Mesenchymal stem cell (in vitro differentiated cells and primary cell): ENCODE results near the gene SPANXB1.
"Not testable (repeated sequence)": the region's sequence is repeated elsewhere in the genome, so short reads cannot be mapped to it uniquely, and the experiment has no call there.

Source experiments
- DNase-seq: peaks from one replicate; pipeline ENCODE4 v3.0.0-alpha.2; 2013
- H2AFZ ChIP-seq: one replicate; pipeline ENCODE4 v1.6.1; 2013; ENCODE audit warnings: low read depth, mild to moderate bottlenecking, control low read depth, inconsistent platforms, low read length, moderate library complexity
- H2AK5ac ChIP-seq: 2 replicates; pipeline ENCODE4 v1.6.1; 2013; ENCODE audit warnings: low read length, moderate library complexity, mild to moderate bottlenecking, inconsistent platforms; ENCODE audit not compliant: severe bottlenecking
- H2BK120ac ChIP-seq: one replicate; pipeline ENCODE4 v1.6.1; 2013; ENCODE audit warnings: low read depth, mild to moderate bottlenecking, inconsistent platforms, low read length, moderate library complexity
- H2BK12ac ChIP-seq, 2 experiments: one replicate each; pipeline ENCODE4 v1.6.1; 2013; ENCODE audit warnings: inconsistent platforms in 2 of 2, low read length in 2 of 2, mild to moderate bottlenecking in 2 of 2, moderate library complexity in 2 of 2, control low read depth in 1 of 2
- H2BK15ac ChIP-seq: one replicate; pipeline ENCODE4 v1.6.1; 2013; ENCODE audit warnings: mild to moderate bottlenecking, low read depth, inconsistent platforms; ENCODE audit not compliant: poor library complexity, severe bottlenecking
- H2BK5ac ChIP-seq: 2 replicates; pipeline ENCODE4 v1.6.1; 2013; ENCODE audit warnings: low read depth, mild to moderate bottlenecking, low read length, control low read depth, inconsistent platforms; ENCODE audit not compliant: poor library complexity, severe bottlenecking
- H3K14ac ChIP-seq, 2 experiments: one replicate each; pipeline ENCODE4 v1.6.1; 2013; ENCODE audit warnings: inconsistent platforms in 2 of 2, low read length in 2 of 2, control low read depth in 1 of 2, mild to moderate bottlenecking in 1 of 2, moderate library complexity in 1 of 2
- H3K18ac ChIP-seq, 2 experiments: one replicate each; pipeline ENCODE4 v1.6.1; 2013; ENCODE audit warnings: inconsistent platforms in 2 of 2, low read length in 2 of 2, control low read depth in 1 of 2, low read depth in 1 of 2, mild to moderate bottlenecking in 1 of 2
- H3K23ac ChIP-seq, 2 experiments: one replicate each; pipeline ENCODE4 v1.6.1; 2013; ENCODE audit warnings: inconsistent platforms in 2 of 2, low read length in 2 of 2, mild to moderate bottlenecking in 2 of 2, moderate library complexity in 2 of 2, control low read depth in 1 of 2
- H3K27ac ChIP-seq: 2 replicates; pipeline ENCODE4 v1.5.1; 2013; ENCODE audit warnings: mild to moderate bottlenecking, moderate library complexity, low read length, control low read depth, inconsistent platforms; ENCODE audit not compliant: poor library complexity, severe bottlenecking
- H3K27me3 ChIP-seq, 2 experiments: 2 replicates each; pipeline versions ENCODE4 v1.6.1 to v1.7.0; 2013; ENCODE audit warnings: low read length in 2 of 2, mild to moderate bottlenecking in 2 of 2, moderate library complexity in 2 of 2, control low read depth in 1 of 2, inconsistent platforms in 1 of 2; ENCODE audit not compliant: control insufficient read depth in 1 of 2, insufficient read depth in 1 of 2
- H3K36me3 ChIP-seq, 2 experiments: 2 replicates each; pipeline versions ENCODE4 v1.6.1 to v1.7.0; 2013; ENCODE audit warnings: low read length in 2 of 2, control low read depth in 1 of 2, inconsistent platforms in 1 of 2, low read depth in 1 of 2, mild to moderate bottlenecking in 1 of 2; ENCODE audit not compliant: insufficient read depth in 2 of 2, control insufficient read depth in 1 of 2
- H3K4ac ChIP-seq, 2 experiments: one replicate each; pipeline ENCODE4 v1.6.1; 2013; ENCODE audit warnings: inconsistent platforms in 2 of 2, low read length in 2 of 2, mild to moderate bottlenecking in 2 of 2, moderate library complexity in 2 of 2, control low read depth in 1 of 2, low read depth in 1 of 2
- H3K4me1 ChIP-seq: 2 replicates; pipeline ENCODE4 v1.6.1; 2013; ENCODE audit warnings: low read depth, low read length, control low read depth; ENCODE audit not compliant: control insufficient read depth, insufficient read depth
- H3K4me2 ChIP-seq: 2 replicates; pipeline ENCODE4 v1.6.1; 2013; ENCODE audit warnings: low read length, mild to moderate bottlenecking, inconsistent platforms; ENCODE audit not compliant: poor library complexity, severe bottlenecking
- H3K4me3 ChIP-seq, 2 experiments: 2 replicates each; pipeline versions ENCODE4 v1.5.1 to v1.7.0; 2013; ENCODE audit warnings: low read length in 2 of 2, mild to moderate bottlenecking in 2 of 2, control low read depth in 1 of 2, low read depth in 1 of 2; ENCODE audit not compliant: insufficient read depth in 1 of 2
- H3K79me1 ChIP-seq: replicated peaks from 2 replicates; pipeline ENCODE4 v1.6.1; 2013; ENCODE audit warnings: mild to moderate bottlenecking, control low read depth, low read length, inconsistent platforms; ENCODE audit not compliant: poor library complexity, severe bottlenecking
- H3K9ac ChIP-seq: 2 replicates; pipeline ENCODE4 v1.7.0; 2013; ENCODE audit warnings: mild to moderate bottlenecking, low read length, moderate library complexity
- H3K9me3 ChIP-seq: 2 replicates; pipeline ENCODE4 v1.7.0; 2013; ENCODE audit warnings: mild to moderate bottlenecking, low read length; ENCODE audit not compliant: control insufficient read depth
- H4K8ac ChIP-seq: one replicate; pipeline ENCODE4 v1.6.1; 2013; ENCODE audit warnings: inconsistent platforms, mild to moderate bottlenecking, low read length, moderate library complexity
- H4K91ac ChIP-seq: one replicate; pipeline ENCODE4 v1.6.1; 2013; ENCODE audit warnings: mild to moderate bottlenecking, low read length, inconsistent platforms
- WGBS: methylation state at CpG from one replicate; pipeline ENCODE4 v1.1.7; 2013; ENCODE audit warnings: mixed read lengths; 5-methylcytosine and 5-hydroxymethylcytosine counted together

Gene SPANXB1

DNA sequence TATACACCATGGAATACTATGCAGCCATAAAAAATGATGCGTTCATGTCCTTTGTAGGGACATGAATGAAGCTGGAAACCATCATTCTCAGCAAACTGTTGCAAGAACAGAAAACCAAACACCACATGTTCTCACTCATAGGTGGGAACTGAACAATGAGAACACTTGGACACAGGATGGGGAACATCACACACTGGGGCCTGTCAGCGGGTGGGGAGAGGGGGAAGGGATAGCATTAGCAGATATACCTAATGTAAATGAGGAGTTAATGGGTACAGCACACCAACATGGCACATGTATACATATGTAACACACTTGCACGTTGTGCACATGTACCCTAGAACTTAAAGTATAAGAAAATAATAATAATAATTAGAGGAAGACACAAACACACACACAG, 47.5 kb downstream of the SPANXB1 start:
- H3K18ac ChIP-seq, H3K9ac ChIP-seq, H3K14ac ChIP-seq, H2AFZ ChIP-seq, H3K4me3 ChIP-seq, H2AK5ac ChIP-seq, H2BK120ac ChIP-seq, H4K8ac ChIP-seq, H2BK5ac ChIP-seq, H3K36me3 ChIP-seq, H3K4me2 ChIP-seq, DNase-seq, H3K79me1 ChIP-seq, H3K4ac ChIP-seq, H3K4me1 ChIP-seq, H2BK12ac ChIP-seq, H4K91ac ChIP-seq, H3K23ac ChIP-seq, H3K27ac ChIP-seq, H3K9me3 ChIP-seq, H2BK15ac ChIP-seq, H3K27me3 ChIP-seq: not testable (repeated sequence)
- WGBS, result no CpG with 5 or more reads among the region's 3 CpGs

DNA sequence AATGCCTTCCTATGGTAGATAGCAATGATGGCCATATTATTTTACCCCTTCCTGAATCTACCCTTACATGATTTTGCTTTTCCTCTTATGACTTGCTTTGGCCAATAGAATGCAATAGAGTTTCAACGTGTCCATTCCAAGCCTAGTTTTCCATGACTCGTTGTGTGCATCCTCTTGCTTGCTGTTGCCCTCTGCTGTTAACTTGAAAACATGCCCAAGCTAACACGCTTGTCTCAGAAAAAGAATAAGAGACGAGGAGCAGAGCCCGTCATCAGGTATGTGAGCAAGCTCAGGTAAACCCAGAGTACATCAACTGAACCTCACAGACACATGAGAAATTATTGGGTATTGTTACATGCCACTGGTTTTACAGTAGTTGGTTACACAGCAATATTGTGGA, 49.7 kb downstream of the SPANXB1 start:
- H3K4ac ChIP-seq, H3K4me1 ChIP-seq, H3K23ac ChIP-seq, H2BK15ac ChIP-seq, H3K9ac ChIP-seq, H2AK5ac ChIP-seq, H3K4me3 ChIP-seq, H3K9me3 ChIP-seq, H3K36me3 ChIP-seq, H3K27ac ChIP-seq, H3K14ac ChIP-seq, H2BK12ac ChIP-seq, H3K79me1 ChIP-seq, H3K27me3 ChIP-seq, H2AFZ ChIP-seq, H2BK5ac ChIP-seq, H3K4me2 ChIP-seq, H4K8ac ChIP-seq, H4K91ac ChIP-seq, H3K18ac ChIP-seq, H2BK120ac ChIP-seq: not testable (repeated sequence)
- no CpG with 5 or more reads among the region's 5 CpGs for WGBS
- peak; percentile 9 for DNase-seq
